ENCODE measurements around the gene ADAM19. TPM values are rescaled to one million over a fixed set of nuclear protein-coding genes. Genes with fewer than 3 reads are reported as not detected.

Gene ADAM19
- total RNA-seq, 2 donors from 2014 or later: 1.9 to 8.1 TPM

DNA sequence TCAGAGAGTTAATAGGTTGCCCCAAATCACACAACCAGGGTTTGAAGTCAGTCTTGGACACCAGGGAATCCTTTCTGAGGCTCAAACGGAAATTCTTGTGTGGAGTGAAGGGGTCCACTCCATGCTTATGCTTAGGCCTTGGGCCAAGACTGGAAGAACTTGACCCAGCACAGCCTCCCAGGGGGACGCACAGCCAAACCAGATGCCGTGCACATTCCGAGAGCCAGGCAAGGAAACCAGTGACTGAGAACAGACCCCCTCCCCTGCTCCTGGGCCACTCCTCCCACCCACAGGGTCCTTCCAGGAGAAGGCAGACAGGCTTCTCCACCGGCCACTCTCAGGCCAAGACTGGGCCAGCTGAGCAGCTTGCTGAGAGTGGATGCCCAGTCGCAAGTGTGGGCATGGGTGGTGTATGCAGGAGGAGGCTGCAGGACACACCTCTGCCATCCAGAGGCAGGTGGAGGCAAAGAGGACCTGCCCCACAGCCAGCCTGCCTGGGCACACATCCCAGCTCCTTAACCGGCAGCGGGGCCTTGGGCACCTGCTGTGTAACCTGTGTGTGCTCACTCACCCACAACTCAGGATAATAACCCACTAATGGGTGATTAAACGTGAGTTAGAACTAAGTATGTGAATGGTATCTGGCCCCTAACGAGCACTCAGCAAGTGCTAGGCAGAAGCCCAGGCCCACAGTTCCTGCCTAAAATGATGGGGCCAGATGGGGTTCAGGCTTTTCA lies 77.5 kb downstream of the ADAM19 start:
- Histone ChIP-seq H3K27ac (no peak overlapping the region), H3K9me3 (no peaks in the 10 kb centered on the region), H3K36me3 (no peaks in the 10 kb centered on the region), H3K4me1 (replicated peaks) (no peaks in the 10 kb centered on the region), H3K27me3 (replicated peaks; ENCODE audit: insufficient read depth) (no peaks in the 10 kb centered on the region), H3K4me3 (no peak overlapping the region)
- intact Hi-C loops (cut with DNase I): no loop called here
- no peak for DNase-seq (ENCODE audit: low spot score)
- WGBS: 72% methylated on average over 10 of the region's 10 CpGs
- TF ChIP-seq, protein P1, sequence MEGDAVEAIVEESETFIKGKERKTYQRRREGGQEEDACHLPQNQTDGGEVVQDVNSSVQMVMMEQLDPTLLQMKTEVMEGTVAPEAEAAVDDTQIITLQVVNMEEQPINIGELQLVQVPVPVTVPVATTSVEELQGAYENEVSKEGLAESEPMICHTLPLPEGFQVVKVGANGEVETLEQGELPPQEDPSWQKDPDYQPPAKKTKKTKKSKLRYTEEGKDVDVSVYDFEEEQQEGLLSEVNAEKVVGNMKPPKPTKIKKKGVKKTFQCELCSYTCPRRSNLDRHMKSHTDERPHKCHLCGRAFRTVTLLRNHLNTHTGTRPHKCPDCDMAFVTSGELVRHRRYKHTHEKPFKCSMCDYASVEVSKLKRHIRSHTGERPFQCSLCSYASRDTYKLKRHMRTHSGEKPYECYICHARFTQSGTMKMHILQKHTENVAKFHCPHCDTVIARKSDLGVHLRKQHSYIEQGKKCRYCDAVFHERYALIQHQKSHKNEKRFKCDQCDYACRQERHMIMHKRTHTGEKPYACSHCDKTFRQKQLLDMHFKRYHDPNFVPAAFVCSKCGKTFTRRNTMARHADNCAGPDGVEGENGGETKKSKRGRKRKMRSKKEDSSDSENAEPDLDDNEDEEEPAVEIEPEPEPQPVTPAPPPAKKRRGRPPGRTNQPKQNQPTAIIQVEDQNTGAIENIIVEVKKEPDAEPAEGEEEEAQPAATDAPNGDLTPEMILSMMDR (IDR thresholded peaks at IDR 0.05): no peak
- TF ChIP-seq POLR2AphosphoS5 (IDR thresholded peaks at IDR 0.05) (no peak), POLR2A (IDR thresholded peaks at IDR 0.05) (no peak)

DNA sequence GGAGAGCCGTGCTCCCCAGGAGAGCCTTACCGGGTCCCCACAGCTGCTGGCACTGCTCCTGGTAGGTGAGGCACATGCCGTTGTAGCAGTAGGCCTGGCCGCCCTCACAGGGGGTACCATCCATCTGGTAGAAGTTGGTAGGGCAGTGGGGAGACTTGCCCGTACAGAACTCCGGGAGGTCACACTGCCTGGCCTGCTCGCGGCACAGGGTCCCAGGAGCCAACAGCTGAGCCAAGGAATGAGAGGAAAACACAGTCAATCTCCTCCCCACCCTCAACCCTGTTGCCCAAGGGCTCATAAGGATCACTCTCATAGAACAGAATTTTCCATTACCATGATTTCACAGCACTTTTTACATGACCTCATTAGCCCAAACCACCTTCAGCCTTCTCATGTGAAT lies 78.7 kb downstream of the ADAM19 start:
- intact Hi-C loops (cut with DNase I): no loop called here
- H3K9me3 ChIP-seq: no peaks in the 10 kb centered on the region
- H3K27me3 ChIP-seq (replicated peaks; ENCODE audit: insufficient read depth): no peaks in the 10 kb centered on the region
- no peak overlapping the region for H3K27ac ChIP-seq
- H3K4me3 ChIP-seq: no peak overlapping the region
- TF ChIP-seq POLR2A (IDR thresholded peaks at IDR 0.05): no peak
- TF ChIP-seq, protein P1 (IDR thresholded peaks at IDR 0.05): no peak
- TF ChIP-seq POLR2AphosphoS5 (IDR thresholded peaks at IDR 0.05): no peak
- H3K36me3 ChIP-seq: no peaks in the 10 kb centered on the region
- DNase-seq (ENCODE audit: low spot score): no peak
- WGBS: 92% methylated on average over 8 of the region's 8 CpGs
- H3K4me1 ChIP-seq (replicated peaks): no peaks in the 10 kb centered on the region

DNA sequence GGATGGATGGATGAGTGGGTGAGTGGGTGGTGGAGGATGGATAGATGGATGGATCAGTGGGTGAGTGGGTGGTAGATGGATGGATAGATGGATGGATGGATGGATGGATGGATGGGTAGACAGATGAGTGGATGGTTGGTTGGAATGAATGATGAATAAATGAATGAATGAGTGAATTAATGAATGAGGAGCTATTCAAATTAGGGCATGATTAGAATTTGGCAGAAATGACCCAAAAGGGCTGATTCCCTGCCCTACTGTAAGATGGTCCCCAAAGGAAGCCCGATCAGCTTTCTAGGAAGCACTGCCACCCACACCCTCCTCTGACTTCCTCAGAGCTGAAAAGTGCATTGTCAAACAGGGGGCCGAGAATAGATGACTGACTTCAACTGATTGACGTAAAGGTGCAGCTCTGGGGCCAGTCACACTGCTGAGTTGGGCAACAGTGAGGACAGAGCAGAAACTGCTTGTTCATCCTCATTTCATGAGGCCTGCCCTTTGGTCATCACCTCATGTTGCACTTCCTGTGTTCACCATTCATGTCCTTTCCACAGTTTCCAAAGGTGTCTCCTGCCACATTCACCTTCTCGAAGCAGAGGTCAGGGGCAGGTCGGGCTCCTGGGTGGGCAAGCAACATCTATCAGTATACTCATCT lies 81.3 kb downstream of the ADAM19 start:
- 82% methylated on average over 5 of the region's 5 CpGs for WGBS
- Histone ChIP-seq H3K36me3 (no peaks in the 10 kb centered on the region), H3K27ac (no peak overlapping the region), H3K9me3 (no peaks in the 10 kb centered on the region), H3K4me3 (no peak overlapping the region), H3K4me1 (replicated peaks) (no peaks in the 10 kb centered on the region), H3K27me3 (replicated peaks; ENCODE audit: insufficient read depth) (no peaks in the 10 kb centered on the region)
- TF ChIP-seq, protein P1 (IDR thresholded peaks at IDR 0.05): no peak
- TF ChIP-seq POLR2AphosphoS5 (IDR thresholded peaks at IDR 0.05) (no peak), POLR2A (IDR thresholded peaks at IDR 0.05) (no peak)
- no peak for DNase-seq (ENCODE audit: low spot score)
- intact Hi-C loops (cut with DNase I): no loop called here

DNA sequence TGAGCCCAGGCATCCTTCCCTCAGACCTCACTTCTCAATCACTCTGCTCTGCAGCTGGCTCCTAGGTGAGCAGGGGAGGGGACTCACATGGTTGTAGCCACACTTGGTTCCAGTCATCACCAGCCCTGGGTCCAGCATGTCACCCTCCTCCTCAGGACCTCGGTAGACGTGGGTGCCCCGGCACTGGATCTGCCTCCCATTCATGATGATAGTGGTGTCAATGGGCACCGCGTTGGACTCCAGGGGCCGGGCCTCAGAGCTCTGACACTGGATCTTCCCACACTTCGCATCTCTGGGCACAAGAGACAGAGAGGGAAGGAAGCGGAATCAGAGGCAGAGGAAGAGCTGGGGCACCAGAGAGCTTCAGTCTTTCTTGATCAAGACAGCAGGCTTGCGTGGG lies 82.7 kb downstream of the ADAM19 start:
- TF ChIP-seq POLR2A (IDR thresholded peaks at IDR 0.05) (no peak), POLR2AphosphoS5 (IDR thresholded peaks at IDR 0.05) (no peak)
- TF ChIP-seq, protein P1 (IDR thresholded peaks at IDR 0.05): no peak
- no peaks in the 10 kb centered on the region for H3K36me3 ChIP-seq
- no peak for DNase-seq (ENCODE audit: low spot score)
- H3K27me3 ChIP-seq (replicated peaks; ENCODE audit: insufficient read depth): no peaks in the 10 kb centered on the region
- no peaks in the 10 kb centered on the region for H3K4me1 ChIP-seq (replicated peaks)
- intact Hi-C loops (cut with DNase I): no loop called here
- H3K27ac ChIP-seq: no peak overlapping the region
- H3K4me3 ChIP-seq: no peak overlapping the region
- H3K9me3 ChIP-seq: no peaks in the 10 kb centered on the region
- WGBS: 95% methylated on average over 9 of the region's 9 CpGs
